Gastrocnemius medialis (tissue), 4 donors: ENCODE results near the gene DPAGT1.

Source experiments
- CTCF ChIP-seq, 5 experiments: fragments of 450-650 bp in 3 of 5; fragments of 200-600 bp in 2 of 5; sonication (generic) in 2 of 5; IDR thresholded peaks in 4 of 5; conservative IDR thresholded peaks in 1 of 5; 1 replicate in 4 of 5; 2 replicates in 1 of 5; pipeline ENCODE4 v1.5.1; 2016 to 2019; ENCODE audit warnings: antibody characterized with exemption in 5 of 5, mild to moderate bottlenecking in 3 of 5, moderate library complexity in 3 of 5
- POLR2A ChIP-seq, 2 donors: fragments of 450-650 bp; IDR thresholded peaks; one replicate each; pipeline ENCODE4 v1.6.1; 2017; ENCODE audit warnings: antibody characterized with exemption in 2 of 2, mild to moderate bottlenecking in 2 of 2, moderate library complexity in 2 of 2

- no peak for TF ChIP-seq CTCF (IDR thresholded peaks at IDR 0.05 in 4 of 5, conservative IDR thresholded peaks at IDR 0.05 in 1 of 5)
- TF ChIP-seq POLR2A (IDR thresholded peaks at IDR 0.05), result no peak
Observed at GRCh38 chr11:119088406-119088805, 13.2 kb downstream of the DPAGT1 start.
